CD14-positive monocyte (primary cell): ENCODE results near the gene SCAI. TPM values are rescaled to one million over a fixed set of nuclear protein-coding genes. Genes with fewer than 3 reads are reported as not detected.

Experiments
- DNase-seq, 3 donors: peaks; one replicate each; pipeline ENCODE4 v3.0.0-alpha.2; 2011 to 2022
- H2AFZ ChIP-seq: 2 replicates; pipeline ENCODE4 v1.6.0; 2012; ENCODE audit warnings: mild to moderate bottlenecking, low read depth, low read length, inconsistent platforms; ENCODE audit not compliant: insufficient read depth, poor library complexity, severe bottlenecking
- H3K27ac ChIP-seq, 2 donors: 1 replicate in 1 of 2; 2 replicates in 1 of 2; pipeline ENCODE4 v1.5.1; 2012 to 2013; ENCODE audit warnings: low read length in 2 of 2, control low read depth in 1 of 2, inconsistent platforms in 1 of 2, low read depth in 1 of 2, mild to moderate bottlenecking in 1 of 2
- H3K27me3 ChIP-seq, 2 donors: one replicate each; pipeline versions ENCODE4 v1.6.0 to v1.6.1; 2011 to 2013; ENCODE audit warnings: low read length in 2 of 2; ENCODE audit not compliant: control insufficient read depth in 2 of 2, insufficient read depth in 2 of 2
- H3K36me3 ChIP-seq, 2 donors: replicated peaks in 1 of 2; 1 replicate in 1 of 2; 2 replicates in 1 of 2; pipeline versions ENCODE4 v1.5.1 to v1.6.1; 2012 to 2013; ENCODE audit warnings: low read length in 2 of 2, control low read depth in 1 of 2, inconsistent platforms in 1 of 2, mild to moderate bottlenecking in 1 of 2; ENCODE audit not compliant: insufficient read depth in 2 of 2, control insufficient read depth in 1 of 2
- H3K4me1 ChIP-seq, 2 donors: 1 replicate in 1 of 2; 2 replicates in 1 of 2; pipeline versions ENCODE4 v1.5.1 to v1.6.1; 2012 to 2013; ENCODE audit warnings: low read length in 2 of 2, control low read depth in 1 of 2, inconsistent platforms in 1 of 2, mild to moderate bottlenecking in 1 of 2, moderate library complexity in 1 of 2; ENCODE audit not compliant: insufficient read depth in 2 of 2, control insufficient read depth in 1 of 2
- H3K4me2 ChIP-seq: replicated peaks from 2 replicates; pipeline ENCODE3; 2012; ENCODE audit warnings: low read length, moderate library complexity, mild to moderate bottlenecking; ENCODE audit not compliant: poor library complexity, severe bottlenecking; ENCODE audit errors: extremely low read depth
- H3K4me3 ChIP-seq, 3 experiments: fragments of 200-600 bp in 1 of 3; sonication (generic) in 1 of 3; replicated peaks in 1 of 3; 1 replicate in 2 of 3; 2 replicates in 1 of 3; pipeline ENCODE4 v1.5.1; 2011 to 2013; ENCODE audit warnings: low read length in 3 of 3, mild to moderate bottlenecking in 3 of 3, control low read depth in 2 of 3, low read depth in 2 of 3, inconsistent platforms in 1 of 3, moderate library complexity in 1 of 3
- H3K79me2 ChIP-seq: 2 replicates; pipeline ENCODE4 v1.6.0; 2012; ENCODE audit warnings: mild to moderate bottlenecking, control low read depth, inconsistent platforms, low read length, moderate library complexity; ENCODE audit not compliant: insufficient read depth
- H3K9ac ChIP-seq: 2 replicates; pipeline ENCODE4 v1.6.0; 2017; ENCODE audit warnings: low read length, mild to moderate bottlenecking; ENCODE audit not compliant: insufficient read depth, poor library complexity, severe bottlenecking
- H3K9me3 ChIP-seq, 2 donors: replicated peaks in 1 of 2; 1 replicate in 1 of 2; 2 replicates in 1 of 2; pipeline versions ENCODE4 v1.5.1 to v1.6.1; 2012 to 2013; ENCODE audit warnings: low read length in 2 of 2, control low read depth in 1 of 2; ENCODE audit not compliant: control insufficient read depth in 1 of 2, insufficient read depth in 1 of 2
- H4K20me1 ChIP-seq: 2 replicates; pipeline ENCODE4 v1.6.0; 2012; ENCODE audit warnings: mild to moderate bottlenecking, low read length, control low read depth, moderate library complexity; ENCODE audit not compliant: insufficient read depth
- H3K27ac Mint-ChIP-seq, 7 donors: one replicate each; pipeline ENCODE4 v1.8.0; 2020; ENCODE audit warnings: mild to moderate bottlenecking in 7 of 7, mixed read lengths in 7 of 7, moderate library complexity in 6 of 7, inconsistent platforms in 2 of 7
- H3K27me3 Mint-ChIP-seq, 3 donors: one replicate each; pipeline ENCODE4 v1.8.0; 2021 to 2022; ENCODE audit warnings: low read depth in 3 of 3, mild to moderate bottlenecking in 3 of 3, mixed read lengths in 3 of 3, moderate library complexity in 3 of 3, inconsistent platforms in 1 of 3
- H3K36me3 Mint-ChIP-seq, 2 donors: one replicate each; pipeline ENCODE4 v1.8.0; 2020; ENCODE audit warnings: mixed read lengths in 2 of 2, inconsistent platforms in 1 of 2, mild to moderate bottlenecking in 1 of 2
- H3K4me1 Mint-ChIP-seq: one replicate; pipeline ENCODE4 v1.8.0; 2020; ENCODE audit warnings: mild to moderate bottlenecking, mixed read lengths
- H3K4me3 Mint-ChIP-seq, 2 donors: one replicate each; pipeline ENCODE4 v1.8.0; 2020; ENCODE audit warnings: mild to moderate bottlenecking in 2 of 2, mixed read lengths in 2 of 2, moderate library complexity in 1 of 2
- H3K9me3 Mint-ChIP-seq, 7 donors: one replicate each; pipeline ENCODE4 v1.8.0; 2020 to 2022; ENCODE audit warnings: mixed read lengths in 7 of 7, mild to moderate bottlenecking in 6 of 7, moderate library complexity in 6 of 7, inconsistent platforms in 2 of 7
- CTCF ChIP-seq: fragments of 200-600 bp; IDR thresholded peaks from one replicate; pipeline ENCODE4 v1.8.0; 2022; ENCODE audit warnings: antibody characterized with exemption, mild to moderate bottlenecking
- WGBS: methylation state at CpG from one replicate; pipeline ENCODE4 v1.1.5; 2013; ENCODE audit warnings: missing lambda C conversion rate; ENCODE audit not compliant: insufficient coverage; 5-methylcytosine and 5-hydroxymethylcytosine counted together
- intact Hi-C, 2 donors: fragments of 100-400 bp; cut with micrococcal nuclease; formaldehyde crosslinking; loops; one replicate each; pipeline versions ENCODE4 v1.15.0 to v1.15.1; 2023
- polyA plus RNA-seq, 3 donors: library from polyadenylated mRNA; depleted of rRNA in 1 of 3; unstranded in 2 of 3; stranded (reverse) in 1 of 3; fragments of 300-500 nt in 2 of 3; fragments of >200 nt in 1 of 3; fragmentation: Illumina TruSeq in 2 of 3; gene quantifications; 1 replicate in 2 of 3; 2 replicates in 1 of 3; pipeline ENCODE4 v1.2.3, GENCODE V29; 2012 to 2021

Gene SCAI
- polyA plus RNA-seq, 3 donors, result 0.76 to 1.4 (median 0.84) TPM

- H2AFZ ChIP-seq, result no peak overlapping the region
- H3K27me3 Mint-ChIP-seq, result peaks cover 0 to 3% (median 0%) of the 10 kb centered on the region in 3 donors
- peaks cover 0 to 7% of the 10 kb centered on the region in 2 donors for H3K36me3 Mint-ChIP-seq
- peaks cover 19% of the 10 kb centered on the region for H3K4me1 Mint-ChIP-seq
- intact Hi-C loops, result loop anchor here (5.0 to 10.0 kb wide), 4 partner anchors 198 to 368 kb away; partner anchors contain the start of genes NR6A1 (in 2 of the 2), ARPC5L (in 1 of the 2), GOLGA1 (in 1 of the 2) and OLFML2A (in 1 of the 2)
- H3K27me3 ChIP-seq, result no peaks in the 10 kb centered on the region
- H3K4me3 ChIP-seq, result no peak overlapping the region
- no peaks in the 10 kb centered on the region for H3K36me3 ChIP-seq
- WGBS, result no CpG with 5 or more reads among the region's 1 CpG
- H3K4me1 ChIP-seq, result peaks cover 12 to 14% of the 10 kb centered on the region in 2 donors
- no peak for TF ChIP-seq CTCF
- H3K9me3 Mint-ChIP-seq, result peaks cover 0 to 2% (median 0%) of the 10 kb centered on the region in 7 donors
- no peak overlapping the region for H3K27ac Mint-ChIP-seq
- H3K9ac ChIP-seq, result no peak overlapping the region
- H3K9me3 ChIP-seq, result no peaks in the 10 kb centered on the region
- H3K27ac ChIP-seq, result no peak overlapping the region
- DNase-seq, result no peak
- no peak overlapping the region for H3K4me3 Mint-ChIP-seq
- peaks cover 4% of the 10 kb centered on the region for H3K79me2 ChIP-seq
- H4K20me1 ChIP-seq, result no peaks in the 10 kb centered on the region
- no peak overlapping the region for H3K4me2 ChIP-seq
Observed at GRCh38 chr9:125140576-125140975, 2.8 kb downstream of the SCAI start.

DNA sequence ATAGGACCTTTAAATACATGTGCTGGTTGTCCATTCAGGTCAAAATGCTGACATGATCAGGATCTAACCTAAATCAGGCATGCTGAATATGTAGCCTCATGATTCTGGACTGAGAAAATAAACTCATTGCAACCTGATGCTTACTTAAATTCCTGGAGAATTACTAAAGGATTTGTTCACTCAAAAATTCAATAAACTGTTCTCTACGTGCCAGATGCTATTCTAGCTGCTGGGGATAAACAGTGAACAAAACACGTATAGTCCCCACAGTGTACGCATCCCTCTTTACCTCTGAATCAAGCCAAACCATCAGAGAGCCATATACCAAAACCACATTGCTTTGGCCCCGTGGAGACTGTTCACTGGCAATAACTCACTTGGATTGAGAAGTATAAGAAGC, 6.1 kb downstream of the SCAI start:
- H3K36me3 ChIP-seq, result no peaks in the 10 kb centered on the region

More for the DNA sequence above, 6.1 kb downstream of the SCAI start:
- Histone ChIP-seq H3K9ac (no peak overlapping the region), H3K27me3 (no peaks in the 10 kb centered on the region), H3K27ac (no peak overlapping the region), H3K4me3 (no peak overlapping the region), H2AFZ (no peak overlapping the region), H3K79me2 (peaks cover 4% of the 10 kb centered on the region), H4K20me1 (no peaks in the 10 kb centered on the region), H3K4me2 (no peak overlapping the region), H3K4me1 (peaks cover 0 to under 1% of the 10 kb centered on the region in 2 donors), H3K9me3 (no peaks in the 10 kb centered on the region)
- no peaks in the 10 kb centered on the region for H3K27me3 Mint-ChIP-seq
- no peak for TF ChIP-seq CTCF
- DNase-seq, result no peak
- peaks cover 3% of the 10 kb centered on the region for H3K4me1 Mint-ChIP-seq
- no peak overlapping the region for H3K27ac Mint-ChIP-seq
- peaks cover 0 to 14% of the 10 kb centered on the region in 2 donors for H3K36me3 Mint-ChIP-seq
- H3K4me3 Mint-ChIP-seq, result no peak overlapping the region
- WGBS, result 89% methylated on average over 3 of the region's 4 CpGs
- intact Hi-C loops, result no loop called here
- peaks cover 0 to 4% (median 0%) of the 10 kb centered on the region in 7 donors for H3K9me3 Mint-ChIP-seq
